ENCODE data around the gene ERC1.

ERC1 gene

GRCh38 chr12:990661-991349, at the start of gene ERC1:
Gene ERC1 (plus strand): TSS chr12:991223. CDS start chr12:1027904, 36,681 bp downstream.
- DNase-seq (ENCODE audit: low read depth in 2 of 2): peak; percentile 91 to 94
- H3K4me3 ChIP-seq (replicated peaks in 1 of 2; ENCODE audit: low read depth in 2 of 2, low read length in 2 of 2): peak within 1 kb of the TSS; percentile 79 to 89
- TF ChIP-seq, protein P1, sequence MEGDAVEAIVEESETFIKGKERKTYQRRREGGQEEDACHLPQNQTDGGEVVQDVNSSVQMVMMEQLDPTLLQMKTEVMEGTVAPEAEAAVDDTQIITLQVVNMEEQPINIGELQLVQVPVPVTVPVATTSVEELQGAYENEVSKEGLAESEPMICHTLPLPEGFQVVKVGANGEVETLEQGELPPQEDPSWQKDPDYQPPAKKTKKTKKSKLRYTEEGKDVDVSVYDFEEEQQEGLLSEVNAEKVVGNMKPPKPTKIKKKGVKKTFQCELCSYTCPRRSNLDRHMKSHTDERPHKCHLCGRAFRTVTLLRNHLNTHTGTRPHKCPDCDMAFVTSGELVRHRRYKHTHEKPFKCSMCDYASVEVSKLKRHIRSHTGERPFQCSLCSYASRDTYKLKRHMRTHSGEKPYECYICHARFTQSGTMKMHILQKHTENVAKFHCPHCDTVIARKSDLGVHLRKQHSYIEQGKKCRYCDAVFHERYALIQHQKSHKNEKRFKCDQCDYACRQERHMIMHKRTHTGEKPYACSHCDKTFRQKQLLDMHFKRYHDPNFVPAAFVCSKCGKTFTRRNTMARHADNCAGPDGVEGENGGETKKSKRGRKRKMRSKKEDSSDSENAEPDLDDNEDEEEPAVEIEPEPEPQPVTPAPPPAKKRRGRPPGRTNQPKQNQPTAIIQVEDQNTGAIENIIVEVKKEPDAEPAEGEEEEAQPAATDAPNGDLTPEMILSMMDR (IDR thresholded peaks at IDR 0.05; ENCODE audit: low read depth, low read length): no peak

GRCh38 chr12:943051-943450, 48.0 kb upstream of the ERC1 start:
- DNase-seq (ENCODE audit: low read depth in 2 of 2): no peak
- H3K4me3 ChIP-seq (replicated peaks in 1 of 2; ENCODE audit: low read depth in 2 of 2, low read length in 2 of 2): no peak overlapping the region
- TF ChIP-seq, protein P1 (IDR thresholded peaks at IDR 0.05; ENCODE audit: low read depth, low read length): no peak

- H3K4me3 ChIP-seq (replicated peaks in 1 of 2; ENCODE audit: low read depth in 2 of 2, low read length in 2 of 2): no peak overlapping the region
- TF ChIP-seq, protein P1 (IDR thresholded peaks at IDR 0.05; ENCODE audit: low read depth, low read length): no peak
- no peak for DNase-seq (ENCODE audit: low read depth in 2 of 2)
Measured at GRCh38 chr12:944211-944610, 46.8 kb upstream of the ERC1 start.

- H3K4me3 ChIP-seq (replicated peaks in 1 of 2; ENCODE audit: low read depth in 2 of 2, low read length in 2 of 2): no peak overlapping the region
- peak in 1 of 2 donors; percentile 60 for DNase-seq (ENCODE audit: low read depth in 2 of 2)
- TF ChIP-seq, protein P1 (IDR thresholded peaks at IDR 0.05; ENCODE audit: low read depth, low read length): no peak
Measured at GRCh38 chr12:946212-946611, 44.8 kb upstream of the ERC1 start.

GRCh38 chr12:946631-947030, 44.4 kb upstream of the ERC1 start:
- DNase-seq (ENCODE audit: low read depth in 2 of 2): peak; percentile 17 to 63

DNA sequence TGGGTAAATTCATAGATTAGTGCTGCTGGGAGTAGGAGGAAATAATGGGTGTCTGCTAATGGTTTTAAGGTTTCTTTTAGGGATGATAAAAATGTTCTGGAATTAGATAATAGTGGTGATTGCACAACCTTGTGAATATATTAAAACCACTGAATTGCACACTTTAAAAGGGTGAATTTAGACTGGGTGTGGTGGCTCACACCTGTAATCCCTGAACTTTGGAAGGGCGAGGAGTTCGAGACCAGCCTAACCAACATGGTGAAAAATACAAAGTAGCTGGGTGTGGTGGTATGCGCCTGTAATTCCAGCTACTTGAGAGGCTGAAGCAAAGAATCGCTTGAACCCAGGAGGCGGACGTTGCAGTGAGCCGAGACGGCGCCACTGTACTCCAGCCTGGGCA, 42.8 kb upstream of the ERC1 start:
- TF ChIP-seq, protein P1 (IDR thresholded peaks at IDR 0.05; ENCODE audit: low read depth, low read length): no peak
- DNase-seq (ENCODE audit: low read depth in 2 of 2): no peak
- peak overlapping the region; percentile 85 to 94 for H3K4me3 ChIP-seq (replicated peaks in 1 of 2; ENCODE audit: low read depth in 2 of 2, low read length in 2 of 2)

More at GRCh38 chr12:946631-947030, 44.4 kb upstream of the ERC1 start:
- H3K4me3 ChIP-seq (replicated peaks in 1 of 2; ENCODE audit: low read depth in 2 of 2, low read length in 2 of 2): no peak overlapping the region
- TF ChIP-seq, protein P1 (IDR thresholded peaks at IDR 0.05; ENCODE audit: low read depth, low read length): no peak

All from cardiac fibroblast (primary cell).